GM19239 (cell line): Measurements from ENCODE around the gene WDR7.

Experiments
- DNase-seq: peaks from one replicate; pipeline ENCODE4 v3.0.0; 2011; ENCODE audit warnings: low spot score; ENCODE audit not compliant: insufficient read length
- FAIRE-seq: peaks from 2 replicates; lab custom pipeline; 2011; peaks lifted over from hg19 to GRCh38; lab: Jason Lieb, UNC

The WDR7 gene

GRCh38 chr18:56869189-56869777 is 218.1 kb downstream of the WDR7 start:
- peak; percentile 89 for FAIRE-seq
- no peak for DNase-seq

- no peak for FAIRE-seq
Measured at GRCh38 chr18:56870982-56871381, 219.8 kb downstream of the WDR7 start.

DNA sequence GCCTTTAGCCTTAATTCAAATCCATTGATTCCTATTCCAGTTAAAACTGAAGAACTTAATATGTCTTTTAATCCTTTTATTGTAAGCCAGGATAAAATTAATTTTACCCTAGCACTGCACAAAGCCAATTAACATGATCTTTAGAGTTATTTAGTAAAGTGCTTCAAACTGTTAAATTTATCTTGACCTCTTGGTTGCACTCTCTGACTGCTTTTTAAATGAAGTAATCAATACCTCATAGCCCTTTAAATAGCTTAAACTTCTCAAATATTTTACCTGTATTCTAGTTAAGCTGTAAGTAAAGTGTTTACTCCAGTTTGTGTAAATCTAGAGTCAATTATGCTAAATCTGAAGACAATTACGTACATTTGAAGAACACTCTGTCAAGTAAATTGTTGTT is 221.0 kb downstream of the WDR7 start:
- DNase-seq: no peak
- no peak for FAIRE-seq

More at GRCh38 chr18:56870982-56871381, 219.8 kb downstream of the WDR7 start:
- no peak for DNase-seq

- DNase-seq (no peak), FAIRE-seq (no peak)
Measured at GRCh38 chr18:56873441-56874140, 222.4 kb downstream of the WDR7 start.

DNA sequence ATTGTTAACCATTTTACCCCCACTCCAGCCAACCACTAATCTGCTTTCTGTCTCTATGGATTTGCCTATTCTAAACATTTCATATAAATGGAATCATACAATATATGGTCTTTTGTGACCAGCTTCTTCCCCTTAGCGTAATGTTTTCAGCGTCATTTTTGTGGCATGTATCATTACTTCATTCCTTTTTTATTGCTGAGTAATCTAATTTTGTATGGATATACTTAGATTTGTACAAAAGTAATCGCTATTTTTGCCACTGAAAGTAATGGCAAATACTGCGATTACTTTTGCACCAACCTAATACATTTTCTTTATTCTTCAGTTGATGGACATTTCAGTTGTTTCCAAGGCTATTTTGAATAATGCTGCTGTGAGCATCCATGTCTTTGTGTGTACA is 227.6 kb downstream of the WDR7 start:
- FAIRE-seq (no peak), DNase-seq (no peak)

- no peak for FAIRE-seq
- no peak for DNase-seq
Measured at GRCh38 chr18:56884511-56884910, 233.4 kb downstream of the WDR7 start.

DNA sequence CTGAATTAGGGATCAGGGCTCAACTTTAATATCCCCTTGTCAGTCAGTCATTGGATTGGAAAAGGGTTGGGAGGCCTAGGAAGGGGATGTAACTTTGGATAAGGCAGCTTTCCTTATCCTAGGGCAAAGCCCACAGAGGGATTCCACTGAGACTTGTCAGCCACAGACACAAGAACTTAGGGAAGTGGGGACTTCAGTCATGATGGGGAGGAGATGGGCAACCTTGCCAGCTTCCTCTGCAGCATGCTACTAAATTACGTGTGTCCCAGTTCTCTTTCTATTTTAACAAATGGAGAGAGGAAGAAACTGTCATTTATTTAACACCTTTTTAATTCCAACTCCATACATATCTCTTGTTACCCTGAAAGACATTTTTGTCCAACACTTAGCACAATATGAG is 237.8 kb downstream of the WDR7 start:
- FAIRE-seq (no peak), DNase-seq (no peak)

DNA sequence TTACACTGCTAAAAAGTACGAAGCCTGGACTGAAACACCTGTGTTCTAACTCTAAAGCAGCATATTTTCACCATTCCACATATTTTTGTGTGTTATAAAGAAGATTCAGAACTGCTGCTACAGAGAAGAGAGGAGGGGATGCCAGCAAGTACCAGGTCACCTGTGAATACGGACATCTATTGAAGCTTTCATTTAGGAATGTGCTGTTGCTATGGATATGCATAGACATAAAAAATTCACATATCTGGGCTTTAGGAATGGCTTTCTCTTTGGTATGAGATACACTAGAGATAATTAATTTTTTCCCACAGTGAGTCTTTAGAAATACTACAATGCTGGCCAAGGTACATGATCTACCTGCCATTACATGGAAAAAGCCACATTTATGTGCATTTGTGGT is 238.5 kb downstream of the WDR7 start:
- DNase-seq: no peak
- FAIRE-seq: no peak

- FAIRE-seq (no peak), DNase-seq (no peak)
Measured at GRCh38 chr18:56890632-56891031, 239.5 kb downstream of the WDR7 start.

- no peak for FAIRE-seq
Measured at GRCh38 chr18:56891116-56891515, 240.0 kb downstream of the WDR7 start.

DNA sequence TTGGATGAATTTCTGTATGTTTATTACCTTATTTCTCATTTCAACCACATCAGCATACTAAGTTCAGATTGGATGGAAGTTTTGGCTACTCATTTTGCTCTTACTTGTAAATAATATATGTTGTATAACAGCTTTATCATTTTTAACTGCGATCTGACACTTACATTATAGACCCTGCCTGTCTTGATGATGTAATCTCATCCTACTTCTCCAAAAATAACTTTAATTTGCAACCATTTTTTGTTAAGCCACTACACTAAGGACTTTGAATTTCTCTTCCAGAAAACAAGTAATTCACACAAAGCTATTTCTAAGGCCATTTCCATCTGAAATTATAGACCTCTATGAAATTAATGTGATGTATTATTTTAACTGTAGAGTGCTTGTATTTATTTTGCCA is 240.7 kb downstream of the WDR7 start:
- FAIRE-seq: no peak
- DNase-seq: no peak

More at GRCh38 chr18:56891116-56891515, 240.0 kb downstream of the WDR7 start:
- no peak for DNase-seq

GRCh38 chr18:56897122-56897521 is 246.0 kb downstream of the WDR7 start:
- FAIRE-seq (no peak), DNase-seq (no peak)

- FAIRE-seq (no peak), DNase-seq (no peak)
Measured at GRCh38 chr18:56899660-56900059, 248.5 kb downstream of the WDR7 start.

DNA sequence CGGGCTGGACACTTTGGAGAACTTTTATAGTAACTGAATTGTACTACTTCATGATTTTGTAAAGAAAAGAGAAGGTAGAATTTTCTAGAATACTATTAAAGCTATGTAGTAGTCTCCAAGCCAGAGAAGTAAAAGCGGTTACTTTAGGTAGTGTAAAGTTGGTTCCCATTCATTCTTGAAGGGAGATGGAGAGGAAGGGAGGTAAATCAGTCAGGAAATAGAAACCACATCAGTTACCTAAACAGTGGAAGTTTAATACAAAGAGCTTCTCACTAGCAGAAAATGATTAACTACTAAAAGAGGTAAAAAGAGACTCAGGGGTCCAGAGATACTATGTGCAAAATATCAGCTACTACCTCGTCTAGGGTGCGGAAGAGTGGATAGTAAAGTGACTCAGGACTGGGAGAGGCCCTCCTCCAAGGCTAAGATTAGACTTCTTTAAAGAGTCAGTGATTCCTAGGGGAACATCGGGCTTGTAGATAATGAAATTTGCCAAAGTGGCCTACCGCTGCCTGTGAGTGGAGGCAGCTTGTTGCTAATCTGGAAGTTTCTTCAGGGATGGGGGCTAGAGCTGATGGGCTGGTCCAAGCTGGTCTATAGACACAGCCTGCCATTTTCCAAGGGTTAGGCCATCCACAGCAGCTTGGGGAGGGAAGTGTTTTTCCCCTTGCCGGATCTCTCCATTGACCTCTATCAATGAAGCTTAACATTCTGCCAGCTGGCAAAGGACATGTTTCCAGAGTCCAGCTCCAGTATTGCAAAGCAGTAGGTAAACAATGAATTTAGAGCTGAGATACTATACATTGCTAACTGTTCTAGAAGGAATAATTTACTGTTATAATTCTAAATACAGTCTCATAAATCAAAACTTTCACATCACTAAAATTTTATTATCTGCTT is 249.3 kb downstream of the WDR7 start:
- DNase-seq: no peak
- no peak for FAIRE-seq

DNA sequence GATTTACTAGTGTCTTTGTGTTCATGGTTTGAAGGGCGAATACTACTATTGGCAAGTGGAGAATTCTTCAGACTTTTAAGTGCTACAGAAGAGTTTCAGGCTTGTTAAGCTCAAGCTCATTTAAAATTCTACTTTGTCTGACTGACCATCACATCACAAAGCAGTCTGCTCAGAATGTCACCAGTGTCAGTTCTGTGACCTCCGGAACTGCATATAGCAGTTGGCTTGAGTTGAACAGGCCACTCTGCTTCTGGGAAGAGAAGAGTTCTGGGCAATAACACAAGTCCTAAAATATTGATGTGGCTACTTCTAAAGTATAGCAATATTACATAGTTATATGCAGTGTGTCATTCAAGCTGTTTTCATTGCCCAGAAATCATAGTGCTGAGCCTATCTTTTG is 250.8 kb downstream of the WDR7 start:
- DNase-seq (no peak), FAIRE-seq (no peak)

DNA sequence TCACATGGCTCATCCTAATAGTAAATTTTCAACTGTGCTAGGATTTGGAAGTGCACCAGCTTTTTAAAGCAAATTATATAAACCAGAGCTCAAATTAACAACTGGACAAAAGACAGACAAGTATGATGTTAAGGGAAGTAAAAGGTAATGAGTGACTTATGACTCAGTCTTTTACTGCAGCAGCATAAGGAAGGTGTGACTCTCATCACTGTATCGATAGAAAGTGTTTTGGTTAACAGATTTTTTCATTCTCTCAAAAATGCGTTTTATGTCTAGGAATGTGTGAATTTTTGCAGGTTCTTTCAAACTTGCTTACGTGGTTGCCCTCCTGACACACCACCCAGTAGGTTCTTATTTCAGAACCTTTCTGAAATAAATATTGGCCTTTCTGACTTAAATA is 251.5 kb downstream of the WDR7 start:
- FAIRE-seq (no peak), DNase-seq (no peak)

DNA sequence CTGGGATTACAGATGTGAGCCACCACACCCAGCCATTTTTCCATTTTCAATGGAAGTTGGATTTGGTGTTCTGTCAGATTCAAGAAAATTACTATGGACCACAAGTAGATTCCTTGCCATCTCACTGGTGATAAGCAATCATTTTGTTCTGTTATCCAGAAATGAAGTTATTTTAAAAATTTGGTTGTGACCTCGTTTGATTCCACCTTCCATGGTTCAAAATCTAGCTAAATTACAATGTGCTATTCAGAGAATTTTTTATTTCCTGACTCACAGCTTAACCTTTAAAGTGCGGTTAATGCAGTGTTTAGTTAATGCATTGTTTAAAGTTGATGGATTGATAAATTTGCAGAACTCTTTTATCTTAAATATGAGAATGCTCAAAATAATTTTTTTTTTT is 252.5 kb downstream of the WDR7 start:
- DNase-seq: no peak
- no peak for FAIRE-seq

DNA sequence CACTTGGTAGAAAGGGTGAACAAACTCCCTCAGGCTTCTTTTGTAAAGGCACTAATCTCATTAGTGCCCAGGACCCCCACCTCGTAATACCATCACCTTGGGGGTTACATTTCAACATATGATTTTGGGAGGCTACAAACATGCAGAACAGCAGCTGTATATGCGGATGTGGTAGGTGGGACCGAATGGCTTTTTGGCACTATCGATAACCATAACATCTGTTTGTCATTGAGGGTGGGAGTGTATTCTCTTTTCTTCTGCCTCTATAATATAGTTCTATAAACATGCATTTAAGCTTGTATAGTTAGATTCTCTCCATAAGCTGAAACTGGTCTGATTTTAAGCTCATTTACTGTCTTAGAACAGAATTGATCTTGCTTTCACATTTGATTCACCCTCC is 256.6 kb downstream of the WDR7 start:
- DNase-seq: no peak
- no peak for FAIRE-seq

DNA sequence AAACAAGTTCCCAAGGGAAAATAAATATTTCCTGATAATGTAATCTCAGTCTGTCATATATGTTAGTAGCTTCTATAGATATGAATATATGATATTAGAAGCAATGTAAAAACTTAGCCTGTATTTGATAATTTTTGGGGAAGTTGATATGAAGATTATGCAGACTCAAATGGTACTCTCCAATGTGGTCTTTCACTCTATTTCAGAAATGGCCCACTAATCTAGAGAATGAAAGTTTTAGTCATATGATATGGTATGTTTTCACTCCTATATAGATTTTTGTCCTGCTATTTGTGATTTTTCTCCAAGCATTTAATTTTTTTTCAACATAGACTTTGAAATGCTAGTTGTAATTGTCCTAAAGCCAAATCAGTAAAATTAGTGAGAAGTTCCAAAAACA is 259.1 kb downstream of the WDR7 start:
- FAIRE-seq (no peak), DNase-seq (no peak)

- DNase-seq (no peak), FAIRE-seq (no peak)
Measured at GRCh38 chr18:56910967-56911366, 259.8 kb downstream of the WDR7 start.

DNA sequence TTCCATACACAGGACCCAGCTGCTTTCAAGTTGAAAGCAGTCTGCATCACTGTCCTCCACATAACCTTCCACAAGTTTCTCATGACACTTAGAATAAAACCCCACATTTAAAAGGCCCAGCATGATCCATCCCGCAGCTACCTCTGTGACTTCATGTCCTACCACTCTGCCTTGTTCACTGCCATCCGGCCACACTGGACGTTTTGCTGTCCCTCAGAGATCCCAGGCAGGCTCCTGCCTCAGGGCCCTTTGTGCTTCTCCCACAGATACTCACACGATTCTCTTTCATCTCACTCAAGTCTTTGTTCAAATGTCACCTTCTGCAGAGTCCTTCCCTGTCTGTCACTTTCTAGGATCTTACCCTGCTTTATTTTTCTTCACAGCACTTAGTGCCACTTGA is 262.8 kb downstream of the WDR7 start:
- no peak for DNase-seq
- no peak for FAIRE-seq
